A673 (cell line): ENCODE data around the gene LEFTY1. TPM values are rescaled to one million over a fixed set of nuclear protein-coding genes. Genes with fewer than 3 reads are reported as not detected.
A peak's percentile ranks its signal among the peaks of the same experiment; 100 is the strongest.

ENCODE experiments used
- BruUV-seq: library from RNA; stranded (reverse); fragments of 400-500 nt; replicated peaks from 2 replicates; lab custom pipeline; 2021; lab: Mats Ljungman, UMichigan
- CTCF ChIA-PET: fragments of 300-600 bp; sonication (Branson Sonifier 250); formaldehyde crosslinking; loops from one replicate; lab custom pipeline; 2022; ENCODE audit warnings: antibody characterized with exemption; lab: Charles Lee
- POLR2A ChIA-PET: fragments of 300-600 bp; sonication (Branson Sonifier 250); formaldehyde crosslinking; loops from one replicate; lab custom pipeline; 2022; ENCODE audit warnings: antibody characterized with exemption; ENCODE audit not compliant: low non-redundant PET; lab: Charles Lee
- DNase-seq: peaks from one replicate; pipeline ENCODE4 v3.0.0-alpha.2; 2015; ENCODE audit warnings: low spot score
- H3K27ac ChIP-seq: fragments of 200-600 bp; sonication (generic); 2 replicates; pipeline ENCODE4 v1.5.1; 2016; ENCODE audit warnings: mixed run types, low read depth, mild to moderate bottlenecking, mixed read lengths, antibody characterized with exemption, low read length; ENCODE audit not compliant: poor library complexity, severe bottlenecking
- H3K27me3 ChIP-seq: fragments of 200-600 bp; sonication (generic); replicated peaks from 2 replicates; pipeline ENCODE4 v1.6.1; 2017; ENCODE audit warnings: mixed run types, low read depth, mild to moderate bottlenecking, mixed read lengths, antibody characterized with exemption, low read length; ENCODE audit not compliant: insufficient read depth, poor library complexity
- H3K36me3 ChIP-seq: fragments of 200-600 bp; sonication (generic); 2 replicates; pipeline ENCODE4 v1.6.1; 2016; ENCODE audit warnings: mixed run types, mild to moderate bottlenecking, mixed read lengths, antibody characterized with exemption, low read length; ENCODE audit not compliant: insufficient read depth, poor library complexity, severe bottlenecking
- H3K4me1 ChIP-seq: fragments of 200-600 bp; sonication (generic); 2 replicates; pipeline ENCODE4 v1.6.1; 2017; ENCODE audit warnings: mixed run types, mild to moderate bottlenecking, mixed read lengths, antibody characterized with exemption, low read length; ENCODE audit not compliant: insufficient read depth, poor library complexity, severe bottlenecking
- H3K4me3 ChIP-seq: fragments of 200-600 bp; sonication (generic); 2 replicates; pipeline ENCODE4 v1.5.1; 2016; ENCODE audit warnings: low read depth, mixed run types, mild to moderate bottlenecking, mixed read lengths, low read length; ENCODE audit not compliant: poor library complexity, severe bottlenecking
- H3K9me3 ChIP-seq: fragments of 200-600 bp; sonication (generic); 2 replicates; pipeline ENCODE4 v1.6.1; 2016; ENCODE audit warnings: mixed run types, low read depth, mild to moderate bottlenecking, mixed read lengths, antibody characterized with exemption, low read length; ENCODE audit not compliant: poor library complexity, severe bottlenecking
- EZH2 ChIP-seq: fragments of 200-600 bp; sonication (generic); IDR thresholded peaks from 2 replicates; pipeline ENCODE4 v1.6.1; 2017; ENCODE audit warnings: borderline replicate concordance, low read depth, mild to moderate bottlenecking, mixed read lengths, antibody characterized with exemption, low read length; ENCODE audit not compliant: poor library complexity, severe bottlenecking
- intact Hi-C: fragments of 100-400 bp; cut with micrococcal nuclease; formaldehyde crosslinking; loops from one replicate; pipeline ENCODE4 v1.10.0; 2022; ENCODE audit not compliant: unreplicated experiment
- total RNA-seq: library from RNA; stranded (reverse); gene quantifications from 2 replicates; pipeline ENCODE4 v1.2.3, GENCODE V29; 2021
- TF ChIP-seq, protein P1 (sequence below): fragments of 300-800, 200-600 bp; sonication (generic); conservative IDR thresholded peaks from 2 replicates; pipeline ENCODE4 v1.5.1; 2017; ENCODE audit warnings: low read depth, mild to moderate bottlenecking, antibody characterized with exemption, low read length, moderate library complexity, mixed read lengths

LEFTY1 gene
- total RNA-seq, 1 experiment from 2014 or later: not detected

DNA sequence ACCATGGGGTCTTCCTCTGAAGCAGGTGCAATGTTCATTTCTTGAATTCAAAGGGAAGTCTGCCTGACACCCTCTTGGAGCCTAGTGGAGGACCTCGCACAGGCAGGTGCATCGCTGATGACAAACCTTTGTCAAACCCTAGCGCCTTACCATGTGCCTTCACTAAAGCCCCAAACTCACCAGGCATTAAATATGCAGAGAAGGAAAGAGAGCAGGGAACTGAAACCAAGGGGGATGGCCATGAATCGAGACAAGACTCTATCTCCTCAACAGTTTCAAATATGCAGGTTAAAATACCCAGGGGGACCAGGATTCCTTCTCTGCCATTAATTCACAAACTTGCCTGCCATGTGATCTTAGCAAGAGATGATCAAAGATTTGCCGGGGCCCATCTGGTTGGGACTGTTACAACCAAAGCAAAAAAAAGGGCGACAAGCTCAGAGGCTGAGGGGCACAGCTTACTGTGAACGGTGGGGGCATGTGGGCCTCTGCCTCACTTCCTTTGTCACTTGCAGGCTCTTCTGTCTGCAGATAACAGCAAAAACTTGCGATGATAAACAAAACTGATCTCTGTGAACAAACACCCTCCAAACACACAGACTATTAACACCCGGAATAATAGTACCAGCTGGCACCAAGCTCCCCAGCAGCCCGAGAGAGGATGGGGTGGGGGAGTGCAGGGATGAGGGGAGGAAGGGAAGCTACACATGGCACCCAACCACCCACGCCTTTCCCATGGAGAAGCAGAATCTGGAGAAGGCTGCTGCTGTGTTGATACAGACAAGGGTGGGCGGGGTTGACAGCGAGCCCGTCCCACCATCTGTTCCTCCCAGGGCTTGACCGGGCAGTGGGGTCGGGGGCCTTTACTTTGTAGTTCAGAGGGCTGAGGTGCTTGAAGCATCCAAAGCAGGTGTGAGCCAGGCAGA lies 40.7 kb downstream of the LEFTY1 start:
- Histone ChIP-seq H3K4me1 (no peaks in the 10 kb centered on the region), H3K27me3 (no peaks in the 10 kb centered on the region), H3K27ac (no peak overlapping the region), H3K9me3 (no peaks in the 10 kb centered on the region), H3K4me3 (no peak overlapping the region), H3K36me3 (peaks cover 6% of the 10 kb centered on the region)
- no TSS peak for BruUV-seq
- DNase-seq: peak; percentile 22
- ChIA-PET CTCF (no interaction called here), POLR2A (no interaction called here)
- intact Hi-C loops: loop anchor here (5.0 kb wide), 1 partner anchor 71 kb away; the partner anchor contains the start of gene SRP9
- no peak for TF ChIP-seq EZH2
- TF ChIP-seq, protein P1, sequence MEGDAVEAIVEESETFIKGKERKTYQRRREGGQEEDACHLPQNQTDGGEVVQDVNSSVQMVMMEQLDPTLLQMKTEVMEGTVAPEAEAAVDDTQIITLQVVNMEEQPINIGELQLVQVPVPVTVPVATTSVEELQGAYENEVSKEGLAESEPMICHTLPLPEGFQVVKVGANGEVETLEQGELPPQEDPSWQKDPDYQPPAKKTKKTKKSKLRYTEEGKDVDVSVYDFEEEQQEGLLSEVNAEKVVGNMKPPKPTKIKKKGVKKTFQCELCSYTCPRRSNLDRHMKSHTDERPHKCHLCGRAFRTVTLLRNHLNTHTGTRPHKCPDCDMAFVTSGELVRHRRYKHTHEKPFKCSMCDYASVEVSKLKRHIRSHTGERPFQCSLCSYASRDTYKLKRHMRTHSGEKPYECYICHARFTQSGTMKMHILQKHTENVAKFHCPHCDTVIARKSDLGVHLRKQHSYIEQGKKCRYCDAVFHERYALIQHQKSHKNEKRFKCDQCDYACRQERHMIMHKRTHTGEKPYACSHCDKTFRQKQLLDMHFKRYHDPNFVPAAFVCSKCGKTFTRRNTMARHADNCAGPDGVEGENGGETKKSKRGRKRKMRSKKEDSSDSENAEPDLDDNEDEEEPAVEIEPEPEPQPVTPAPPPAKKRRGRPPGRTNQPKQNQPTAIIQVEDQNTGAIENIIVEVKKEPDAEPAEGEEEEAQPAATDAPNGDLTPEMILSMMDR: no peak

DNA sequence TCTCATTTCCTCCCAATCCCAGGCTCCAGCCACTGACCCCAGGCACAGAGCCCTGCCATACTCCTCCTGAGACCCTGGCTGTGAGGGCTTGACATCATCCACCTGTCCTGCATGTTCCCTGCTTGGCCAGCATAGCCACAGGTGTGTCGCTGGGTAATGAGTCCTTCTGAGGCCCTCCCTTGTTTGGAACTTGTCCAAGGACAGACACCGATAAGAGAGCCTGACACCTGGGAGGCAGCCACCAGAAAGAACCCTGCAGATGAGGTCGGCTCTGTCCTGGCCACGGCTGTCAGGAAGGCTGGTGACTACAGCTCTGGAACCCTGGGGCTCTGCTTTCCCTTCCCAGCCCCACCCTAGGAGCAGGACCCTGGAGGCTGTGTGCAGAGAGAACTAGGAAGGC lies 41.3 kb downstream of the LEFTY1 start:
- TF ChIP-seq, protein P1: no peak
- no peak for TF ChIP-seq EZH2
- BruUV-seq: no TSS peak
- CTCF ChIA-PET: no interaction called here

DNA sequence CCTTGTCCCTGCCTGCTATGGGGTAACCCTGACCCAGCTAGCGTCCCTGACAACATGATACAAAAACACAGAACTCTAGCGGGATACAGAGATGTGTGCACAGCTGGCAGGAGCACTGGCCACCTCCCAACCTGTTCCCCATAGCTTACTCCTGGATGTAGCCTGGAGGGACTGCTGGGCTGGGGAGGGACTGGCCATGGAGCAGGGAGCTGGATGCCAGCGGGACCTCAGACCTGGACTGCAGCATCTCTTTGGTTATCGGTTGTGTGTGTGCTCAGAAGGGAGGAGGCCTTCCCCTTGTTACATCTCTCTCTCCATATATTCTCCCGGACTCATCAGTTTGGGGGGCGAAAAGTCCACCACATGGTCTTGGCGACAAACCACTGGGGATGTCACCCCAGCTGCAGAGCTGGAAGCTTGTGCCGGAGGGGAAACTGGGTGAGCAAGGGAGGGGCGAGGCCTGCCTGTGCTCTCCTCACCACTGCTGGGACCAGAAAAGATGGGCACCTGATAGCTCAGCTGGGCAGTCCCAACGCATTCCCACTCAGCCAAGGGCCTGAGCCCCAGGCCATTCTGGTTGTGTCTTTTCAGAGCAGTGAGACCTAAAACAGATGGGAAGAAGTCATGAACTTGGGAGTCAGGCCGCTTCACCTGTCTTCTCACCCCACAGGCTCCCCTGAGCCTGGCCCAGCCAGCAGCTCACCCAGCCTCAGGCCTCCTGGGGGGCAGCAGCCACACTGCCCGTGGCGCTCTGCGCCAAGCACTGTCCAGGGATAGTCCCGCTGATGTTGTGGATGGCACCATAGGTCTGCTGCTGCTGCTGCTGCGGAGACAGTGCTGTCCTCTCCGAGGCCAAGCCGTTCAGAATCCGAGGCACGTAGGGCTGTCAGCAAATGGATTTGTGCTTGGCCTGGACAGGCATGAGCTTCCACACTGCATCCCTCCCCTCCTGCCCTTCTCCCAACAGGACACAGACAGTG lies 42.3 kb downstream of the LEFTY1 start:
- no peaks in the 10 kb centered on the region for H3K27me3 ChIP-seq
- no peak overlapping the region for H3K4me3 ChIP-seq
- H3K27ac ChIP-seq: no peak overlapping the region
- TF ChIP-seq, protein P1: no peak
- no peak for TF ChIP-seq EZH2
- H3K4me1 ChIP-seq: no peaks in the 10 kb centered on the region
- H3K9me3 ChIP-seq: no peaks in the 10 kb centered on the region
- intact Hi-C loops: loop anchor here (1.0 to 5.0 kb wide), 2 partner anchors 69 to 367 kb away; partner anchors contain the start of gene SRP9
- ChIA-PET POLR2A (no interaction called here), CTCF (interaction anchor here (1.2 kb wide), 1 partner anchor 69 kb away, joined by 4 read pairs; the partner anchor contains the start of gene SRP9)
- peaks cover 6% of the 10 kb centered on the region for H3K36me3 ChIP-seq
- DNase-seq: no peak
- no TSS peak for BruUV-seq

More for the DNA sequence above, 41.3 kb downstream of the LEFTY1 start:
- no peak for DNase-seq
- Histone ChIP-seq H3K4me1 (no peaks in the 10 kb centered on the region), H3K36me3 (peaks cover 6% of the 10 kb centered on the region), H3K9me3 (no peaks in the 10 kb centered on the region), H3K27ac (no peak overlapping the region), H3K27me3 (no peaks in the 10 kb centered on the region), H3K4me3 (no peak overlapping the region)
- POLR2A ChIA-PET: no interaction called here
- intact Hi-C loops: loop anchor here (5.0 kb wide), 1 partner anchor 70 kb away; the partner anchor contains the start of gene SRP9
